Loucy (cell line): ENCODE measurements around the gene NUDT4B.
"Not testable (repeated sequence)": the region's sequence is repeated elsewhere in the genome, so short reads cannot be mapped to it uniquely, and the experiment has no call there.

Source experiments
- CTCF ChIP-seq: fragments of 200-600 bp; sonication (generic); conservative IDR thresholded peaks from 2 replicates; pipeline ENCODE4 v1.5.1; 2014; ENCODE audit warnings: mild to moderate bottlenecking, antibody characterized with exemption, low read length
- EZH2phosphoT487 ChIP-seq: fragments of 200-600 bp; IDR thresholded peaks from 2 replicates; pipeline ENCODE4 v1.6.1; 2018; ENCODE audit warnings: antibody characterized with exemption, mild to moderate bottlenecking, moderate library complexity, borderline replicate concordance

- TF ChIP-seq EZH2phosphoT487, CTCF: not testable (repeated sequence)
Measured at GRCh38 chr1:148749335-148749681, 734 bp downstream of the NUDT4B start.
